Natural killer cell treated with Interleukin-12 subunit alpha and Interleukin-12 subunit beta and Interleukin-15 and Interleukin-18, amount 100 ng/mL, for 72 hours (primary cell): ENCODE data around the gene ZNF420. TPM values are rescaled to one million over a fixed set of nuclear protein-coding genes. Genes with fewer than 3 reads are reported as not detected.

Experiments
- total RNA-seq, 2 donors: library from RNA; stranded (reverse); gene quantifications; one replicate each; pipeline ENCODE4 v1.2.3, GENCODE V29; 2022

Gene ZNF420
- total RNA-seq, 2 donors from 2014 or later, result 10.6 to 14.5 TPM

Other genes with a start within 250 kb of the ZNF420 start
- 1 to 10 TPM; 4.0 to 9.3 TPM for gene ZNF790, start 240.0 kb upstream of the ZNF420 start, total RNA-seq
- gene ZNF345, start 227.6 kb upstream of the ZNF420 start, total RNA-seq, result 1 to 10 TPM; 3.0 to 6.1 TPM
- 1 to 10 TPM; 3.3 to 6.8 TPM for gene ZNF829, start 162.1 kb upstream of the ZNF420 start, total RNA-seq
- 10 to 100 TPM in 1 of 2 donors, 1 to 10 TPM in 1; 8.0 to 12.7 TPM for gene ZNF568, start 162.1 kb upstream of the ZNF420 start, total RNA-seq
- gene ZNF585A, start 94.3 kb downstream of the ZNF420 start, total RNA-seq, result 10 to 100 TPM in 1 of 2 donors, 1 to 10 TPM in 1; 8.1 to 13.3 TPM
- 10 to 100 TPM in 1 of 2 donors, 1 to 10 TPM in 1; 5.8 to 17.4 TPM for gene ZNF585B, start 132.1 kb downstream of the ZNF420 start, total RNA-seq
- 10 to 100 TPM; 12.1 to 13.4 TPM for gene ZNF383, start 139.8 kb downstream of the ZNF420 start, total RNA-seq